Endothelial cell of umbilical vein (primary cell): ENCODE data around the gene CEP85. TPM values are rescaled to one million over a fixed set of nuclear protein-coding genes. Genes with fewer than 3 reads are reported as not detected.

ENCODE experiments used
- BruUV-seq: library from RNA; stranded (reverse); fragments of 400-500 nt; replicated peaks from 2 replicates; lab custom pipeline; 2021; lab: Mats Ljungman, UMichigan
- CTCF ChIA-PET: fragments of 300-600, 350-600 bp; sonication (Branson Sonifier 250); formaldehyde crosslinking; loops from one replicate; lab custom pipeline; 2021; ENCODE audit warnings: antibody characterized with exemption, inconsistent platforms; lab: Charles Lee
- POLR2A ChIA-PET: fragments of 300-600, 350-600 bp; sonication (Branson Sonifier 250); formaldehyde crosslinking; loops from one replicate; lab custom pipeline; 2021; ENCODE audit warnings: antibody characterized with exemption, inconsistent platforms; lab: Charles Lee
- DNase-seq: peaks from one replicate; pipeline ENCODE4 v3.0.0-alpha.2; 2011; ENCODE audit warnings: low read depth, low spot score
- FAIRE-seq: peaks from 2 replicates; lab custom pipeline; 2011; peaks lifted over from hg19 to GRCh38; lab: Jason Lieb, UNC
- H2AFZ ChIP-seq: 2 replicates; pipeline ENCODE4 v1.6.0; 2012; ENCODE audit warnings: low read depth, low read length, control low read depth, inconsistent platforms
- H3K27ac ChIP-seq: 2 replicates; pipeline ENCODE4 v1.5.1; 2011; ENCODE audit warnings: low read depth, mild to moderate bottlenecking, control low read depth, low read length, moderate library complexity; ENCODE audit not compliant: insufficient read depth
- H3K27me3 ChIP-seq, 2 experiments: 2 replicates each; pipeline versions ENCODE4 v1.6.0 to v1.6.1; 2011; ENCODE audit warnings: low read length in 2 of 2, mixed read lengths in 1 of 2; ENCODE audit not compliant: control insufficient read depth in 2 of 2, insufficient read depth in 2 of 2
- H3K36me3 ChIP-seq, 2 experiments: 2 replicates in 1 of 2; 3 replicates in 1 of 2; pipeline ENCODE4 v1.5.1; 2011; ENCODE audit warnings: low read length in 2 of 2, mild to moderate bottlenecking in 1 of 2, moderate library complexity in 1 of 2; ENCODE audit not compliant: control insufficient read depth in 2 of 2, insufficient read depth in 2 of 2; ENCODE audit errors: extremely low read depth in 1 of 2
- H3K4me1 ChIP-seq: 3 replicates; pipeline ENCODE4 v1.5.1; 2011; ENCODE audit warnings: mild to moderate bottlenecking, low read length; ENCODE audit not compliant: control insufficient read depth, insufficient read depth; ENCODE audit errors: extremely low read depth
- H3K4me2 ChIP-seq: 2 replicates; pipeline ENCODE4 v1.6.1; 2011; ENCODE audit warnings: low read length, control low read depth, mixed read lengths; ENCODE audit not compliant: insufficient read depth
- H3K4me3 ChIP-seq, 3 experiments: fragments of 200-600 bp in 1 of 3; sonication (generic), shearing (Covaris generic) in 1 of 3; replicated peaks in 1 of 3; 2 replicates each; pipeline ENCODE4 v1.5.1; 2011 to 2016; ENCODE audit warnings: control low read depth in 3 of 3, low read length in 3 of 3, mild to moderate bottlenecking in 2 of 3, inconsistent platforms in 1 of 3, low read depth in 1 of 3, moderate library complexity in 1 of 3; ENCODE audit not compliant: insufficient read depth in 1 of 3
- H3K79me2 ChIP-seq: 2 replicates; pipeline ENCODE4 v1.6.0; 2012; ENCODE audit warnings: low read length, inconsistent platforms; ENCODE audit not compliant: control insufficient read depth, insufficient read depth
- H3K9ac ChIP-seq: replicated peaks from 2 replicates; pipeline ENCODE3; 2011; ENCODE audit warnings: low read length, control low read depth; ENCODE audit not compliant: insufficient read depth; ENCODE audit errors: extremely low read depth
- H3K9me1 ChIP-seq: replicated peaks from 3 replicates; pipeline ENCODE4 v1.6.0; 2011; ENCODE audit warnings: mild to moderate bottlenecking, low read length; ENCODE audit not compliant: control insufficient read depth, insufficient read depth; ENCODE audit errors: extremely low read depth
- H3K9me3 ChIP-seq: replicated peaks from 2 replicates; pipeline ENCODE4 v1.5.1; 2012; ENCODE audit warnings: low read length, inconsistent platforms; ENCODE audit not compliant: control insufficient read depth, insufficient read depth
- H4K20me1 ChIP-seq: replicated peaks from 2 replicates; pipeline ENCODE3; 2011; ENCODE audit warnings: mild to moderate bottlenecking, low read length; ENCODE audit not compliant: control insufficient read depth, insufficient read depth; ENCODE audit errors: extremely low read depth
- EZH2 ChIP-seq: IDR thresholded peaks from 2 replicates; pipeline ENCODE4 v1.6.1; 2012; ENCODE audit warnings: borderline replicate concordance, low read depth, mild to moderate bottlenecking, moderate library complexity, low read length, inconsistent platforms; ENCODE audit not compliant: severe bottlenecking
- FOS ChIP-seq: IDR thresholded peaks from 2 replicates; pipeline ENCODE4 v1.6.1; 2011; ENCODE audit warnings: mild to moderate bottlenecking, low read length, moderate library complexity, borderline replicate concordance; ENCODE audit not compliant: insufficient read depth
- GATA2 ChIP-seq: IDR thresholded peaks from 2 replicates; pipeline ENCODE4 v1.7.0; 2011; ENCODE audit warnings: low read depth, mild to moderate bottlenecking, moderate library complexity, mixed read lengths, low read length; ENCODE audit not compliant: insufficient read length, insufficient read depth
- JUN ChIP-seq: IDR thresholded peaks from 2 replicates; pipeline ENCODE4 v1.6.1; 2011; ENCODE audit warnings: borderline replicate concordance, low read depth; ENCODE audit not compliant: insufficient read length, insufficient read depth
- MAX ChIP-seq: IDR thresholded peaks from 2 replicates; pipeline ENCODE4 v1.6.1; 2011; ENCODE audit not compliant: insufficient read depth, insufficient read length
- MYC ChIP-seq: IDR thresholded peaks from one replicate; pipeline ENCODE4 v1.6.1; 2011; ENCODE audit warnings: mild to moderate bottlenecking, low read depth, low read length
- POLR2A ChIP-seq: IDR thresholded peaks from 2 replicates; pipeline ENCODE4 v1.6.1; 2012; ENCODE audit warnings: low read depth, mild to moderate bottlenecking, control low read depth, low read length
- POLR2AphosphoS5 ChIP-seq: IDR thresholded peaks from 2 replicates; pipeline ENCODE4 v1.6.1; 2012; ENCODE audit warnings: low read depth, mild to moderate bottlenecking, control low read depth, low read length, moderate library complexity; ENCODE audit not compliant: insufficient read depth
- dilution Hi-C: fragments of 300-500 bp; cut with MboI; formaldehyde crosslinking; loops from one replicate; pipeline ENCODE4 v1.15.0; 2019; ENCODE audit warnings: low sequenced_read_pairs; ENCODE audit not compliant: extremely low pct_ligation_motif_present
- intact Hi-C: fragments of 100-400 bp; cut with micrococcal nuclease; formaldehyde crosslinking; loops from one replicate; pipeline ENCODE4 v1.10.0; 2022
- polyA plus RNA-seq, 4 experiments: library from polyadenylated mRNA; depleted of rRNA in 3 of 4; stranded (reverse) in 3 of 4; unstranded in 1 of 4; fragments of >200 nt; gene quantifications; 2 replicates each; pipeline versions ENCODE4 v1.2.1 to v1.2.3, GENCODE V29; 2011 to 2012; ENCODE audit warnings: missing spikeins in 1 of 4
- total RNA-seq: library from RNA; stranded (reverse); gene quantifications from 2 replicates; pipeline ENCODE4 v1.2.3, GENCODE V29; 2021
- TF ChIP-seq, protein P1 (sequence below), 2 donors: IDR thresholded peaks; 1 replicate in 1 of 2; 2 replicates in 1 of 2; pipeline ENCODE4 v1.5.1; 2011; ENCODE audit warnings: low read length in 2 of 2, mild to moderate bottlenecking in 2 of 2, moderate library complexity in 2 of 2, control low read depth in 1 of 2, inconsistent platforms in 1 of 2, low read depth in 1 of 2; ENCODE audit not compliant: insufficient read depth in 1 of 2; ENCODE audit errors: extremely low read depth in 1 of 2

The CEP85 gene
- total and polyA plus RNA-seq, 2 donors (not counting 3 experiments of a cell fraction or from before 2014, with no cell fraction given) = 15.2 to 17.8 TPM

DNA sequence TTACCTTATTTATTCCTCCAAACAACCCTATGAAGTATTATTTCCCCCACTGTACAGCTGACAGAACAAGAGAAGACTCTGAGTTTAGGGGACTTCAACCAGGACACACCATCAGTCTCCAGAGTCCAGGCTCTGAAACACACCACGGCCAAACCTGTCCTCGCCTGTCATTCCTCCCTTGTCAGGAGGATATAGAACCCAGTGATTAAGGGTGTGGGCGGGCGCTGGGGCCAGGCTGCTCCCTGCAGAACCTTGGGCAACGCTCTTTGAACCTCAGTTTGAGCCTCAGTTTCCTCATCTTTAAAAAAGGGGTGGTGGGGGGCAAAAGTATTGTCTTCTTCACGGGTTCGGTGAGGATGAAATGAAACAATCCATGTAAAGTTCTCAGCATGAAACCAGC, 9.4 kb upstream of the CEP85 start:
- H3K9ac ChIP-seq = no peak overlapping the region
- ChIA-PET POLR2A (interaction anchor here (0.7 kb wide), 1 partner anchor 139 kb away, joined by 10 read pairs; no protein-coding TSS in a partner anchor), CTCF (interaction anchor here (1.5 kb wide), 1 partner anchor 9 kb away, joined by 10 read pairs; the partner anchor contains the start of gene CEP85)
- H2AFZ ChIP-seq = peak overlapping the region; percentile 96
- no peak for DNase-seq
- peaks cover 5% of the 10 kb centered on the region for H3K4me1 ChIP-seq
- FAIRE-seq = no peak
- H4K20me1 ChIP-seq = no peaks in the 10 kb centered on the region
- H3K27me3 ChIP-seq = peaks cover 3 to 7% of the 10 kb centered on the region in 2 experiments
- intact Hi-C loops (no loop called here), dilution Hi-C loops (no loop called here)
- no peak overlapping the region for H3K4me3 ChIP-seq
- no peak for TF ChIP-seq JUN
- TF ChIP-seq GATA2 = no peak
- TF ChIP-seq, protein P1, sequence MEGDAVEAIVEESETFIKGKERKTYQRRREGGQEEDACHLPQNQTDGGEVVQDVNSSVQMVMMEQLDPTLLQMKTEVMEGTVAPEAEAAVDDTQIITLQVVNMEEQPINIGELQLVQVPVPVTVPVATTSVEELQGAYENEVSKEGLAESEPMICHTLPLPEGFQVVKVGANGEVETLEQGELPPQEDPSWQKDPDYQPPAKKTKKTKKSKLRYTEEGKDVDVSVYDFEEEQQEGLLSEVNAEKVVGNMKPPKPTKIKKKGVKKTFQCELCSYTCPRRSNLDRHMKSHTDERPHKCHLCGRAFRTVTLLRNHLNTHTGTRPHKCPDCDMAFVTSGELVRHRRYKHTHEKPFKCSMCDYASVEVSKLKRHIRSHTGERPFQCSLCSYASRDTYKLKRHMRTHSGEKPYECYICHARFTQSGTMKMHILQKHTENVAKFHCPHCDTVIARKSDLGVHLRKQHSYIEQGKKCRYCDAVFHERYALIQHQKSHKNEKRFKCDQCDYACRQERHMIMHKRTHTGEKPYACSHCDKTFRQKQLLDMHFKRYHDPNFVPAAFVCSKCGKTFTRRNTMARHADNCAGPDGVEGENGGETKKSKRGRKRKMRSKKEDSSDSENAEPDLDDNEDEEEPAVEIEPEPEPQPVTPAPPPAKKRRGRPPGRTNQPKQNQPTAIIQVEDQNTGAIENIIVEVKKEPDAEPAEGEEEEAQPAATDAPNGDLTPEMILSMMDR (IDR thresholded peaks at IDR 0.05; ENCODE audit: extremely low read depth in 1 of 2, insufficient read depth in 1 of 2, low read depth in 1 of 2, low read length in 2 of 2) = no peak
- TF ChIP-seq POLR2A = no peak
- TF ChIP-seq MAX = no peak
- TF ChIP-seq EZH2 = no peak
- no peak for TF ChIP-seq POLR2AphosphoS5
- no peak for TF ChIP-seq MYC
- no peak for TF ChIP-seq FOS
- no TSS peak for BruUV-seq
- no peak overlapping the region for H3K4me2 ChIP-seq
- H3K36me3 ChIP-seq = no peaks in the 10 kb centered on the region
- H3K9me1 ChIP-seq = no peaks in the 10 kb centered on the region
- H3K27ac ChIP-seq = no peak overlapping the region
- no peaks in the 10 kb centered on the region for H3K9me3 ChIP-seq
- H3K79me2 ChIP-seq = no peaks in the 10 kb centered on the region
